MM.1S (cell line): Measurements from ENCODE around the gene STING1.
A peak's percentile ranks its signal among the peaks of the same experiment; 100 is the strongest.
"Not testable (repeated sequence)": the region's sequence is repeated elsewhere in the genome, so short reads cannot be mapped to it uniquely, and the experiment has no call there.

Experiments
- DNase-seq: peaks from one replicate; pipeline ENCODE4 v3.0.0-alpha.2; 2015
- H2AFZ ChIP-seq: fragments of 300-600 bp; sonication (generic); 2 replicates; pipeline ENCODE4 v1.6.0; 2016; ENCODE audit warnings: antibody characterized with exemption, low read length
- H3F3A ChIP-seq: fragments of 300-600 bp; sonication (generic); 2 replicates; pipeline ENCODE4 v1.6.1; 2016; ENCODE audit warnings: mild to moderate bottlenecking, antibody characterized with exemption, low read length, moderate library complexity, mixed read lengths; ENCODE audit not compliant: insufficient read depth
- H3K27ac ChIP-seq: fragments of 300-600 bp; sonication (generic); 2 replicates; pipeline ENCODE4 v1.5.1; 2016; ENCODE audit warnings: mild to moderate bottlenecking, low read length
- H3K27me3 ChIP-seq: fragments of 300-600 bp; sonication (generic); replicated peaks from 2 replicates; pipeline ENCODE4 v1.6.0; 2016; ENCODE audit warnings: low read length; ENCODE audit not compliant: insufficient read depth
- H3K36me3 ChIP-seq: fragments of 300-600 bp; sonication (generic); replicated peaks from 2 replicates; pipeline ENCODE4 v1.6.1; 2016; ENCODE audit warnings: mild to moderate bottlenecking, low read length, mixed read lengths; ENCODE audit not compliant: insufficient read depth
- H3K4me1 ChIP-seq: fragments of 300-600 bp; sonication (generic); 2 replicates; pipeline ENCODE4 v1.6.1; 2016; ENCODE audit warnings: low read length, mixed read lengths
- H3K4me2 ChIP-seq: fragments of 300-600 bp; sonication (generic); 2 replicates; pipeline ENCODE4 v1.6.0; 2016; ENCODE audit warnings: low read depth, low read length
- H3K4me3 ChIP-seq: fragments of 300-600 bp; sonication (generic); 2 replicates; pipeline ENCODE4 v1.5.1; 2016; ENCODE audit warnings: low read length, mixed read lengths
- H3K79me2 ChIP-seq: fragments of 300-600 bp; sonication (generic); 2 replicates; pipeline ENCODE4 v1.6.1; 2016; ENCODE audit warnings: mixed run types, low read length, mixed read lengths
- H3K9ac ChIP-seq: fragments of 300-600 bp; sonication (generic); 2 replicates; pipeline ENCODE4 v1.6.1; 2016; ENCODE audit warnings: low read length, mixed read lengths
- H3K9me2 ChIP-seq: fragments of 300-600 bp; sonication (generic); replicated peaks from 2 replicates; pipeline ENCODE4 v1.6.1; 2016; ENCODE audit warnings: mild to moderate bottlenecking, low read length, mixed read lengths; ENCODE audit not compliant: insufficient read depth
- H3K9me3 ChIP-seq: fragments of 300-600 bp; sonication (generic); replicated peaks from 2 replicates; pipeline ENCODE4 v1.6.1; 2016; ENCODE audit warnings: mild to moderate bottlenecking, low read length, mixed read lengths; ENCODE audit not compliant: insufficient read depth
- H4K20me1 ChIP-seq: fragments of 300-600 bp; sonication (generic); 2 replicates; pipeline ENCODE4 v1.6.1; 2016; ENCODE audit warnings: mild to moderate bottlenecking, low read length, moderate library complexity, mixed read lengths; ENCODE audit not compliant: insufficient read depth
- EZH2 ChIP-seq: fragments of 300-600 bp; sonication (generic); optimal IDR thresholded peaks from 2 replicates; pipeline ENCODE3; 2017; ENCODE audit warnings: low read depth, mild to moderate bottlenecking, antibody characterized with exemption, low read length, mixed read lengths
- EZH2phosphoT487 ChIP-seq: fragments of 300-600 bp; sonication (generic); IDR thresholded peaks from 2 replicates; pipeline ENCODE4 v1.6.1; 2018; ENCODE audit warnings: antibody characterized with exemption, low read length
- TF ChIP-seq, protein P1 (sequence below): fragments of 300-600 bp; sonication (generic); IDR thresholded peaks from 2 replicates; pipeline ENCODE4 v1.5.1; 2016; ENCODE audit warnings: antibody characterized with exemption, low read length, mixed read lengths

The STING1 gene

DNA sequence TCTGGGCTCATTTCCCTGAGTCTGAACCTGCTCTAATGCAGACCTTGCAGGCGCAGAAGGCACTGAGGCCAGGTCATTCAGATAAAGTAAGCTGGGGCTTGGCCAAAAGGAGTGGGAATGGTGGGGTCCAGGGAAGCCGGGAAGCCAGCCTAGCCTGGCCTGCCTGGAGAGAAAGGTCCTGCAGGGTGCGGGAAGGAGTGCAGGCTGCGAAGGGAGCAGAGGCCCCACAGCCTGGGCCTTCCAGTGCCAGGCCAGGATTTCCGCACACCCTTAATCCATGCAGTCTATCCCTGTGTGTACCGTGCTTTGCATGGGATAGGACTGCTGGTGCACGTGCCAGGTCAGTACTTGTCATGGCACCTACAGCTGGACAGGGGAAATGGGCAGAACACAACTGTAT lies 3.6 kb upstream of the STING1 start:
- Histone ChIP-seq H3K4me3 (no peak overlapping the region), H3K36me3 (no peaks in the 10 kb centered on the region), H3K27ac (no peak overlapping the region), H3K9me2 (no peaks in the 10 kb centered on the region), H3F3A (no peaks in the 10 kb centered on the region), H3K27me3 (no peaks in the 10 kb centered on the region), H4K20me1 (no peaks in the 10 kb centered on the region), H3K9ac (no peak overlapping the region), H3K79me2 (no peaks in the 10 kb centered on the region), H2AFZ (no peak overlapping the region), H3K4me1 (peaks cover 8% of the 10 kb centered on the region), H3K4me2 (no peak overlapping the region), H3K9me3 (no peaks in the 10 kb centered on the region)
- TF ChIP-seq EZH2 (no peak), EZH2phosphoT487 (no peak)
- TF ChIP-seq, protein P1, sequence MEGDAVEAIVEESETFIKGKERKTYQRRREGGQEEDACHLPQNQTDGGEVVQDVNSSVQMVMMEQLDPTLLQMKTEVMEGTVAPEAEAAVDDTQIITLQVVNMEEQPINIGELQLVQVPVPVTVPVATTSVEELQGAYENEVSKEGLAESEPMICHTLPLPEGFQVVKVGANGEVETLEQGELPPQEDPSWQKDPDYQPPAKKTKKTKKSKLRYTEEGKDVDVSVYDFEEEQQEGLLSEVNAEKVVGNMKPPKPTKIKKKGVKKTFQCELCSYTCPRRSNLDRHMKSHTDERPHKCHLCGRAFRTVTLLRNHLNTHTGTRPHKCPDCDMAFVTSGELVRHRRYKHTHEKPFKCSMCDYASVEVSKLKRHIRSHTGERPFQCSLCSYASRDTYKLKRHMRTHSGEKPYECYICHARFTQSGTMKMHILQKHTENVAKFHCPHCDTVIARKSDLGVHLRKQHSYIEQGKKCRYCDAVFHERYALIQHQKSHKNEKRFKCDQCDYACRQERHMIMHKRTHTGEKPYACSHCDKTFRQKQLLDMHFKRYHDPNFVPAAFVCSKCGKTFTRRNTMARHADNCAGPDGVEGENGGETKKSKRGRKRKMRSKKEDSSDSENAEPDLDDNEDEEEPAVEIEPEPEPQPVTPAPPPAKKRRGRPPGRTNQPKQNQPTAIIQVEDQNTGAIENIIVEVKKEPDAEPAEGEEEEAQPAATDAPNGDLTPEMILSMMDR = no peak
- DNase-seq = no peak

DNA sequence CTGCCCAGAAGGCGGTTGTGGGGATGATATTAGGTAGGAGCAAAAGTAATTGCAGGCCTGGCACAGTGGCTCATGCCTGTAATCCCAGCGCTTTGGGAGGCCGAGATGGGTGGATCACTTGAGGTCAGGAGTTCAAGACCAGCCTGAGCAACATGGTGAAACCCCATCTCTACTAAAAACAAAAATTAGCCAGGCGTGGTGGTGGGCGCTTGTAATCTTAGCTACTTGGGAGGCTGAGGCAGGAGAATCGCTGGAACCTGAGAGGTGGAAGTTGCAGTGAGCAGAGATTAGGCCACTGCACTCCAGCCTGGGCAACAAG lies 291 bp upstream of the STING1 start:
- H3K27me3 ChIP-seq, H2AFZ ChIP-seq, H3K36me3 ChIP-seq, H4K20me1 ChIP-seq, H3K4me1 ChIP-seq, DNase-seq, H3K9me3 ChIP-seq, H3F3A ChIP-seq, H3K9ac ChIP-seq, H3K9me2 ChIP-seq, H3K27ac ChIP-seq, H3K4me3 ChIP-seq, H3K79me2 ChIP-seq: not testable (repeated sequence)
- H3K4me2 ChIP-seq = peak overlapping the region; percentile 18; the same call in 1 of the 2 replicates

DNA sequence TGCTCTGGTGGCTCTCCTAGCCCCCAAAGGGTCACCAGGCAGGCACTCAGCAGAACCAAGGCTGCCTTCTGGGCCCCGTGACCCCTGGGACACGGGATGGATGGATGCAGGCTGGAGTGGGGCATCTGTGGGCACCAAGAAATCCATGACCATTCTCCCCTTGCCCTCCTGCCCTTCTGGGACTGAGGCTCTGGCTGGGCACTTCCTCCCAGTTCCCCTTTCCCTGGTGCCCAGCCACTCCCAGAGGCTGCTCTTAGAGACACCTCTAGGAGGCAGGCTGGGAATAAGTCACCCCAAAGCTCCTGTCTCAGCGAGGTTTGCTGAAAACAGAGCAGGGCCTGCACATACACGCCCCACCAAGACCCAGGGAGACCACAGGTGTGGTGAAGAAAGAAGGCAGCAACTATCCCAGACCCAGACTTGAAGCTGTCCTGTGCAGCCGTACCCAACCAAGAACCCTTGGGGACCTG lies 943 bp downstream of the STING1 start:
- Histone ChIP-seq H3K4me3 (no peak overlapping the region), H3K9me2 (no peaks in the 10 kb centered on the region), H3K79me2 (no peaks in the 10 kb centered on the region), H3K36me3 (no peaks in the 10 kb centered on the region), H2AFZ (no peak overlapping the region), H3K4me2 (no peak overlapping the region), H3F3A (no peaks in the 10 kb centered on the region), H4K20me1 (no peaks in the 10 kb centered on the region), H3K4me1 (peaks cover 8% of the 10 kb centered on the region), H3K27me3 (no peaks in the 10 kb centered on the region), H3K9ac (no peak overlapping the region), H3K27ac (no peak overlapping the region), H3K9me3 (no peaks in the 10 kb centered on the region)
- DNase-seq = no peak
- TF ChIP-seq, protein P1 = no peak
- no peak for TF ChIP-seq EZH2
- no peak for TF ChIP-seq EZH2phosphoT487

DNA sequence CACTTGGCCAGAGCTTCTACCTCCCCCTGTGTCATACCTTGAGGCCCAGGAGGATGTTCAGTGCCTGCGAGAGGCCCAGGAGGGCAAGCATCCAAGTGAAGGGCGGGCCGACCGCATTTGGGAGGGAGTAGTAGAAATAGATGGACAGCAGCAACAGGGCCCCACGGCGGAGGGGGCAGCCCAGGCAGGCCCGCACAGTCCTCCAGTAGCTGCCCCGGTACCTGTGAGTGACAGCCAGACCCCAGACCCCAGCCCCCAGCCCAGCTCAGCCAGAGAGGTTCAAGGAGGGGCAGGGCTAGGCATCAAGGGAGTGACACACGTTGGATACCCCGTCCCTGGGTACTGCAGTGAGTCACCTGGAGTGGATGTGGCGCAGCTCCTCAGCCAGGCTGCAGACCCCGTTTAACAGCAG lies 1.4 kb downstream of the STING1 start:
- Histone ChIP-seq H3K9me3 (no peaks in the 10 kb centered on the region), H3F3A (no peaks in the 10 kb centered on the region), H3K9ac (no peak overlapping the region), H2AFZ (no peak overlapping the region), H3K4me3 (no peak overlapping the region), H3K36me3 (no peaks in the 10 kb centered on the region), H3K4me2 (no peak overlapping the region), H3K79me2 (no peaks in the 10 kb centered on the region), H3K27ac (no peak overlapping the region), H3K9me2 (no peaks in the 10 kb centered on the region), H4K20me1 (no peaks in the 10 kb centered on the region), H3K4me1 (peaks cover 8% of the 10 kb centered on the region), H3K27me3 (no peaks in the 10 kb centered on the region)
- TF ChIP-seq, protein P1 = no peak
- TF ChIP-seq EZH2 = no peak
- TF ChIP-seq EZH2phosphoT487 = no peak
- DNase-seq = no peak

DNA sequence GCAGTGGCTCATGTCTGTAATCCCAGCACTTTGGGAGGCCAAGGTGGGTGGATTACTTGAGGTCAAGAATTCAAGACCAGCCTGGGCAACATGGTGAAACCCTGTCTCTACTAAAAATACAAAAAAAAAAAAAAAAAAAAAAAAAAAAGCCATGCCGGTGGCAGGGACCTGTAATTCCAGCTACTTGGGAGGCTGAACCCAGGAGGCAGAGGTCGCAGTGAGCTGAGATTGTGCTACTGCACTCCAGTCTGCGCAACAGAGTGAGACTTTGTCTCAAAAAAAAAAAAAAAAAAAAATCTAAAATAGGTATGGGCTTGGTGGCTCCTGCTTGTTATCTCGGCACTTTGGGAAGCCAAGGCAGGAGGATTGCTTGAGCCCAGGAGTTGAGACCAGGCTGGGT lies 2.8 kb downstream of the STING1 start:
- not testable (repeated sequence) for H3K9me2 ChIP-seq

More for the DNA sequence above, 2.8 kb downstream of the STING1 start:
- H3K4me2 ChIP-seq, H3K4me3 ChIP-seq, H3K9me3 ChIP-seq, H3K36me3 ChIP-seq, H2AFZ ChIP-seq, H3K4me1 ChIP-seq, H3K27ac ChIP-seq, DNase-seq, H3K79me2 ChIP-seq, H3K9ac ChIP-seq, H4K20me1 ChIP-seq, H3F3A ChIP-seq, H3K27me3 ChIP-seq: not testable (repeated sequence)
